ENCODE measurements around the gene LAMC1.

LAMC1 gene

DNA sequence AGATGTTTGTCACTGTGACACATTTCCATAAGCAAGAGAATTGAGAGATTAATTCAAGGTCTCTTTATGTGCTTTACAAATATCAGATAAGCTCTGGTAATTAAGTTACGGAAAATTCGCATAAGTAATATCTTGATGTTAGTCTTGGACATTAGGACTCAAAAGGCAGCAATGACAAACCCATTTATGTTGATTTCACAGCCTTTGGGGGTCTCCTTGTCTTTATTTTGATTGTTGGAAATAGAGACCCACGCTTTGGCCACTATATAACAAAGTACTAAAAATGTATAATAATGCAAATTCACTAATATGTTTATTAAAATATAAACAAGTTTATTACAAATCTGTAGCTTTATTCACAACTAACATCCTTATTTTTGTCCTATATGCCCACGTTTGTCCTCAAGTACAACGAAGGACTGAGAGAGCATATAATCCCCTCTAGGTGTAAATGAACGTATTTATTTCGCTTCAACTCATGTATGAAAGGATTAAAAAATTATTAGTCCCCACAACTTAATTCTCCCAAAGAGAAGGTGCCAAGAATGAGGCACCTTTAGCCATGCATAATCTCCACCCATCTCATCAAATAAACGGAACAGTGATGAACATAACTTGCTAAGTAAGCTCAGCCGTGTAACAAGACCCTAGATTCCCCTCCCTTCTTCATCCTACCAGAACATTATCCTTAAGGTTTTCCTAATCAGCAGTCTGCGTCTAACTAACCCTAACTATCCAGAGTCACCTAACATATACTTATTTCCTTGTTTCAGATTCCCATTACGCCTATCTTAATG, 1.6 kb upstream of the LAMC1 start:
- DNase-seq, result no peak

DNA sequence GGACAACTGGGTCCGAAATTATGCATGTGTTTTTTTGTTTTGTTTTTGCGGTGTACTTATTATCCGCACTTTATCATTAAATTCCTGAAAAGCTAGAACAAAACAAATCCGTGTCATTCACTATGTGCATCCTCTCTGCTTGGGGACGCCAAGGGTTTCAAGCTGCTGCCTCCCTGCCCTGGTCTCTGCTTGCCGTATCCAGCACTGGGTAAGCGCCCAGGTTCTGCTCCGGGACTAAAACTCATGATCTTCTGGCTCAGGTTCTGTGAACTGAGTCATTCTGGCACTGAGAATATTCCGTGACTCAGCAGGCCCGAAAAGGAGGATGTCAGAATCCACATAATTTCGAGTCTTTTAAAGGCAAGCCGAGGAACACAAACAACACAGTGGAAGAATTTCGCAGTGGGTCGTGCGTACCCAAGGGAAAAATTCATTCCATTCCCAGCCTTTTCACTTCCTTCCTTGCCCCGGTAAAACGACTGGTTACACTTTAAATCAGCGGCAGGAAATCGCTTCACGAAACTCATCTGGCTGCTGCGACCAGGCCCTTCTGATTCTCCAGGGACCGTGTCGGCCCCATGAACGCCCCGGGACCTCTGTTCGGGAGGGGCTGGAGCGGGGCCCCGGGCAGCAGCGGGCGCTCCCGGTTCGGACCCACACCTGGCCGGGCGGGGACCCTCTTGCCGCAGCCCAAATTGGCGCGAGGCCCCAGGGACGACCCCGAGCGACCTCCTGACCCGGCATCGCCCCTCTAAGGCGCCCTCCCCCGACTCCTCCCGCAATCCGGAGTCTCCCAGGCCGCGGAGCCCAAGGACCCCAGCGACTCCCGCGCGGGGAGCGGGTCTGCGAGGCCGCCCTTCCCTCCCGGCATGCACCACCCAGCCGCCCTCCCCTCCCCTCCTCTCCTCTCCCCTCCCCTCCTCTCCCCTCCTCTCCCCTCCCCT, 746 bp upstream of the LAMC1 start:
- DNase-seq, result peak in 1 of 2 donors; percentile 40

GRCh38 chr1:183023601-183024316, 539 bp downstream of the LAMC1 start:
- DNase-seq, result peak in 1 of 2 donors; percentile 60

DNA sequence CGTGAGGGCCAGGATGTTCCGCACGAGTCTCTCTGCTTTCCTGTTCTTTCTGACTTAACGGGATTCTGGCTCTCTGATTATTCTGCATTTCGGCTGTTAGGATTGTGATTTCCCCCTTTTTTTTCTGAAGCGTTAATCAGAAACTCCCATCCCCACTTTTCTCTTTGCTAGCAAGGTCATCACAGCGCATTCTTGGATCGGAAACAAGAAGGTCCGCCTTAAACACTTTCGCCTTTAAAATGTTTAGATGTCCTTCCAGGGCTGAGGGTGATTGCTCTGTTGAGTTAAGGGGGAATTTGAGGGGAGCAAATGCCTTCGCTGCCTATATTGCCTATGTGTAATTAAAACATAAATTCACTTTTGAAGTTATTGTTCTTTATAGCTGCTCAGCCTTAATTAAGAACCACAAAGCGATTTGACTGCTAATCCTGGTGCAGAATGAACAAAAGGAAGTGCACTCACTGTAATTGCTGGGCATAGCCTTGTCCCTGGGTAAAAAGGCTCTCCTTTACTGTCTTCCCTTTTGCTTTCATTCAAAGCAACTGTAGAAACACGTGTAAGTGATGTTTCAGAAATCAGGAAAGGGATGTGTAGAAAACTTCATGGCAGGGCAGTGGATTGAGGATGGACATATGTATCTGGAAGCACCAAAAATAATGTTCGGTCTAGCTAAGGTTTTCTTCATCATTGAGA, 1.2 kb downstream of the LAMC1 start:
- no peak for DNase-seq

DNA sequence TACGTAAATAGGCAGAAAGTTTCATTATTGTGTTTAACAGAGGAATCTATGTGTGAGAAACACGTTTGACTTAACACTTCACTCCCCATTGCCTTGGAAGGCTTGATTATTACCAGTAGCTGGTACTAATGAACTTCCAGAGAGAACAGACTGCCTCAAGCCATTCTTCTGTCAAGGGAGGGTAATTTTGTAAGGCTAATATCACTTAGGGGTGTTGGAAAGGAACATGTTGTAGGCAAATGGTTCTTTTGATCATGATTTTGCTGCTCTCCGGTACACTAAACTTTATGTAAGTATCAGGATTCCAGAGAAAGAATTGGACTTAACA, 1.8 kb downstream of the LAMC1 start:
- DNase-seq, result no peak

GRCh38 chr1:183025782-183026774, 2.9 kb downstream of the LAMC1 start:
- no peak for DNase-seq

- no peak for DNase-seq
Measured at GRCh38 chr1:183027031-183027430, 3.8 kb downstream of the LAMC1 start.

- DNase-seq, result no peak
Measured at GRCh38 chr1:183027791-183028190, 4.6 kb downstream of the LAMC1 start.

DNA sequence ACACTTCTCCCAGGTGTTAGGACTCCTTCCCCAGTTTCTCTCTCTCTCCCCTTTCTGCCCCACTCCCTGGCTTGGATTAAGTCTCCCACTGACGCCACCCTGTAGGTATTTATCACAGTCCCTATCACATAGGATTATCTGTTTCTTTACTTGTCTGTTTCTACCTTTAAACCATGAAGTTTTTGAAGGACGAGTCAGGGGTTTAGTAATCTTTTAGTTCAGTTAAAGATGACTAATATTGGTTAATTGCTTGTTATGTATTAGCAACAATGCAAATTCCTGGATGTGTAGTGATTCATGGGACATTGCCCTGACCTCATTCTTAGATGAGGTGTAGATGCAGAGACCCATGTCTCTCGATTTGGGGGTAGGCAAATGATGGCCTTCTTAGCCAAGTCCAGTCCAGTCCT, 6.4 kb downstream of the LAMC1 start:
- DNase-seq, result no peak

DNA sequence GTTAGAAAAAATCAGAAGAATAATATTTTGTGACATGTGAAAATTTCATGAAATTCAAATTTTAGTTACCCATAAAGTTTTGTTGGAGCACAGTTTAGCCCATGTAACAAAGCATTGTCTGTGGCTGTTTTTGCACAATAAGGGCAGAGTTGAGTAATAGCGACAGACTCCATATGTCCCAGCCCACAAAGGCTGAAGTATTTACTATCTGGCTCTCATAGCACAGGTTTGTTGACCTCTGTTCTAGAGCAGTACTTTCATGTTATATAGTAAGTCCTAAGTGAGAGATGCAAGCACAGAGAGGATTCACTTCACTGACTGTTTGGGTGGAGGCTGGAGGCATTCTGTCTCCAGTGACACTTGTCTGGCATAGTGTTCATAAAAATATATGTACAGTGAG, 6.8 kb downstream of the LAMC1 start:
- DNase-seq, result no peak

DNA sequence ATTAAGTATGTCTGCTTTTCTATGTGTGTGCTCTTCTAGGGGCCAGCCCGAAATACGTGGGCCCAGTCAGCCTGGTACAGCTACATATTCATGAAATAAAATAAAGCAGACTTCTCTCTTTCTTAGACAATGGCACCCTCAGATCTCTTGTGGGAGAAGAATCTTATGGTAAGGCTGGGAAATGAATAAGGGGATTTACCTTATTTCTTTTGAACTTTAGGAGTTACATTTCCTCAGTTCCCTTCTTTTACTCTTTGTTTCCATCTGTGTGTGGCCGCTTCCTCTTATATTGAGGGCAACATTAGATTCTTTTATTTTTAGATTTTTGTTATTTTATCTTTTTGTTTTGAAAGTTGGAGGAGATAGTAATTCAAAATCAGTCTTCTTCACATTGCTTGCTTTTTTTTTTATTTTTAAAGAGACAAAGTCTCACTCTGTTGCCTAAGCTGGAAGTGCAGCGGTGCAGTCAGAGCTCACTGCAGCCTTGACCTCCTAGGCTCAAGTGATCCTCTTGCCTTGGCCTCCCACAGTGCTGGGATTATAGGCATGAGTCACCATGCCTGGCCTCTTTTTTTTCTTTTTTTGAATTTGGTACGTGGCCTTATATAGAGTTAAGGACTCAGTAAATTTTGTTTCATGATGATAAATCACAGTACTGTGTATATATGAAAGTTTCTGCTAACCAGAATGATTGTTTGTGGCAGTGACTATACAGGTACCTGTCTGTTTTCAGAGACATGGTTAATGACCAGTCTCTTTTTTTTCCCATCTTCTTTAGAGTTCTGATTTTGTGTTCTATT, 9.1 kb downstream of the LAMC1 start:
- no peak for DNase-seq

- peak in 1 of 2 donors; percentile 50 for DNase-seq
Measured at GRCh38 chr1:183033205-183033604, 10.0 kb downstream of the LAMC1 start.

GRCh38 chr1:183034682-183035081, 11.5 kb downstream of the LAMC1 start:
- no peak for DNase-seq

- DNase-seq, result no peak
Measured at GRCh38 chr1:183038333-183038866, 15.2 kb downstream of the LAMC1 start.

- DNase-seq, result no peak
Measured at GRCh38 chr1:183038913-183039312, 15.7 kb downstream of the LAMC1 start.

DNA sequence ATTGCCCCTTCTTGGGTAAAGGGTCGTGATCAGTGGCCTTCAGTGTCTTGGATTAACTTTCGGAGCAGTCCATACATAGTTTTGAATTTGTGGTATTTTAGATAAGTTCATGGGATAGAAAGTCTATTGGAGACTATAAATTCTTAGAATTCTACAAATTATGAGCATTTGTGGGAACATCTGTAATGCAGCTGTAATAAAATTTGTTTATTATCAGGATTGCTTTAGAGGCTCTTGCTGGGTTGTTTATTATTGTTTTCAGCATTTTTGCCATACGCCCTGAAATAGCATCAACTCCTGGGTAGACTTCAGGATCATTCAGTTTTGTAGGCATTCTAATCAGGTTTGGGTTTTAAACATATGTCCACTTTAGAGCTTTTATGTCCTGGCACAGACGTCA, 16.1 kb downstream of the LAMC1 start:
- no peak for DNase-seq

DNA sequence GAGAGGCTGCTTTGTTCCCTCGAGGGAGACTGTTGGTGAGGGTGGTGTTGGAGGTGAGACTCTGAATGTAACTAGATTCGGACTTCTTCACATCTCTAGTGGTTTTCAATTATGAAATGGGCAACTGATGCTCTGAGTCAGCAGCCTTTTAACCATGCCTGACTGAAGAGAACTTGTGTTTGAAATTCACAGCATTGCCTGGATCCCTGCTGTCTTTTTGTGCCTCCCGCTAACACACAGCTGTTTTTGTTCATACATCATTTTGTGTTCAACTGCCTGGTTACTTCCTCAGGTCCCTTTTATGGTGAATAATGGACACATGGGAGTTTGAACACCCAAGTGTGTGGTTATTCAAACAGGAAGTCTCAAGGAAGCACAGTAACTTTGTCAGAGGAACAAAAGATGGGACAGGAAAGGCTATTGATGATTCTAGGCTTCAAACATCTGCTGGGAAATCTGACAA, 16.8 kb downstream of the LAMC1 start:
- no peak for DNase-seq

DNA sequence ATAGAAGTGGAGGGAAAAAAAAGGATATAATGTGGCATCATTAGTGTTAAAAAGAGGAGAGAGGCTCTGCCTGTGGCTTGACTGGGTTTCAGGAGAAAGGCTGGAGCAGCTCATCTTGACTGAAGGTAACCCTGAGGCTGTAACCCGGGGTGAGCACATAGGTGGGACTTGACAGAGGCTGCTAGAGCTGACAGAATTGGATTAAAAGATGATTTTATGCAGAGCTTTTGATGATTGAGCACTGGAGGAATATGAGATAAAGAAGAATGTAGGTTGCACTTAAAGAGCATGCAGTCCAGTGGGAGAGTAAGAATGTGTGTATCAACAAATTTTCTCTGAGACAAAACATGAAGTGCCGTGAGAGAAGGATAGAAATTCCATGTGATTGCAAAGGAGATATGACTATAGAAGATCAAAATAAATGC, 17.3 kb downstream of the LAMC1 start:
- DNase-seq, result no peak

GRCh38 chr1:183043254-183043653, 20.0 kb downstream of the LAMC1 start:
- no peak for DNase-seq
